Body of pancreas (tissue), 4 donors: ENCODE results near the gene ARL5C.

ENCODE experiments used
- CTCF ChIP-seq, 7 experiments: fragments of 450-650 bp in 4 of 7; fragments of 200-600 bp in 3 of 7; sonication (generic) in 3 of 7; IDR thresholded peaks; one replicate each; pipeline ENCODE4 v1.5.1; 2016 to 2019; ENCODE audit warnings: antibody characterized with exemption in 7 of 7
- POLR2A ChIP-seq, 3 donors: fragments of 450-650 bp; IDR thresholded peaks; one replicate each; pipeline ENCODE4 v1.6.1; 2016; ENCODE audit warnings: antibody characterized with exemption in 3 of 3, mild to moderate bottlenecking in 2 of 3

GRCh38 chr17:39115135-39115534, 50.8 kb downstream of the ARL5C start:
- TF ChIP-seq POLR2A (IDR thresholded peaks at IDR 0.05) = no peak
- no peak for TF ChIP-seq CTCF (IDR thresholded peaks at IDR 0.05)
